HepG2 (cell line): ENCODE measurements around the gene BAHD1. TPM values are rescaled to one million over a fixed set of nuclear protein-coding genes. Genes with fewer than 3 reads are reported as not detected.

ENCODE experiments used
- polyA plus RNA-seq, 8 experiments: library from polyadenylated mRNA; depleted of rRNA in 3 of 8; stranded (reverse) in 7 of 8; unstranded in 1 of 8; fragments of >200 nt; fragmentation: Illumina TruSeq in 4 of 8; extraction: Trizol in 4 of 8; gene quantifications; 2 replicates each; pipeline versions ENCODE4 v1.2.1 to v1.2.3, GENCODE V29; 2011 to 2016; ENCODE audit warnings: low read depth in 4 of 8, missing spikeins in 1 of 8, mixed read lengths in 1 of 8; ENCODE audit not compliant: insufficient read depth in 1 of 8
- total RNA-seq, 5 experiments: library from RNA; depleted of rRNA; stranded (reverse); fragments of >200 nt; fragmentation: Illumina TruSeq; extraction: Trizol; gene quantifications; 2 replicates each; pipeline ENCODE4 v1.2.3, GENCODE V29; 2016; ENCODE audit warnings: low read depth in 1 of 5

Gene BAHD1
- total and polyA plus RNA-seq, 2 of the 13 experiments (the other 11 are each of a cell fraction or from before 2014, with no cell fraction given): 3.3 to 8.7 TPM

Other genes starting within 250 kb of the BAHD1 start
- 0.07 TPM in 1 of 2 replicates, not detected in the other for gene PAK6, start 201.9 kb upstream of the BAHD1 start, total RNA-seq (2016; rRNA removed; fragmentation: Illumina TruSeq; extraction: Trizol)
- 0.10 TPM in 1 of 2 replicates, not detected in the other for gene PAK6, start 201.9 kb upstream of the BAHD1 start, polyA plus RNA-seq (2011; rRNA removed)
- not detected in 2 replicates for gene ANKRD63, start 157.9 kb upstream of the BAHD1 start, total RNA-seq (2016; rRNA removed; fragmentation: Illumina TruSeq; extraction: Trizol)
- gene ANKRD63, start 157.9 kb upstream of the BAHD1 start, polyA plus RNA-seq (2011; rRNA removed): not detected in 2 replicates
- not detected in 2 replicates for gene PLCB2, start 133.0 kb upstream of the BAHD1 start, total RNA-seq (2016; rRNA removed; fragmentation: Illumina TruSeq; extraction: Trizol)
- gene PLCB2, start 133.0 kb upstream of the BAHD1 start, polyA plus RNA-seq (2011; rRNA removed): 0.11 TPM in 1 of 2 replicates, not detected in the other
- 6.5 and 8.1 TPM in 2 replicates for gene INAFM2, start 117.3 kb upstream of the BAHD1 start, total RNA-seq (2016; rRNA removed; fragmentation: Illumina TruSeq; extraction: Trizol)
- 5.4 and 5.5 TPM in 2 replicates for gene INAFM2, start 117.3 kb upstream of the BAHD1 start, polyA plus RNA-seq (2011; rRNA removed)
- 1.0 and 1.6 TPM in 2 replicates for gene CCDC9B, start 100.0 kb upstream of the BAHD1 start, total RNA-seq (2016; rRNA removed; fragmentation: Illumina TruSeq; extraction: Trizol)
- 0.98 and 1.3 TPM in 2 replicates for gene CCDC9B, start 100.0 kb upstream of the BAHD1 start, polyA plus RNA-seq (2011; rRNA removed)
- gene PHGR1, start 89.9 kb upstream of the BAHD1 start, total RNA-seq (2016; rRNA removed; fragmentation: Illumina TruSeq; extraction: Trizol): not detected in 2 replicates
- gene PHGR1, start 89.9 kb upstream of the BAHD1 start, polyA plus RNA-seq (2011; rRNA removed): not detected in 2 replicates
- gene DISP2, start 82.7 kb upstream of the BAHD1 start, total RNA-seq (2016; rRNA removed; fragmentation: Illumina TruSeq; extraction: Trizol): 0.09 and 0.15 TPM in 2 replicates
- 0.07 and 0.32 TPM in 2 replicates for gene DISP2, start 82.7 kb upstream of the BAHD1 start, polyA plus RNA-seq (2011; rRNA removed)
- gene KNSTRN, start 58.2 kb upstream of the BAHD1 start, total RNA-seq (2016; rRNA removed; fragmentation: Illumina TruSeq; extraction: Trizol): 62.3 and 82.1 TPM in 2 replicates
- gene KNSTRN, start 58.2 kb upstream of the BAHD1 start, polyA plus RNA-seq (2011; rRNA removed): 12.9 and 20.3 TPM in 2 replicates
- 48.0 and 61.3 TPM in 2 replicates for gene IVD, start 35.2 kb upstream of the BAHD1 start, total RNA-seq (2016; rRNA removed; fragmentation: Illumina TruSeq; extraction: Trizol)
- 53.9 and 56.6 TPM in 2 replicates for gene IVD, start 35.2 kb upstream of the BAHD1 start, polyA plus RNA-seq (2011; rRNA removed)
- 6.4 and 12.4 TPM in 2 replicates for gene CHST14, start 30.0 kb downstream of the BAHD1 start, total RNA-seq (2016; rRNA removed; fragmentation: Illumina TruSeq; extraction: Trizol)
- gene CHST14, start 30.0 kb downstream of the BAHD1 start, polyA plus RNA-seq (2011; rRNA removed): 8.6 and 8.9 TPM in 2 replicates
- gene CCDC32, start 124.1 kb downstream of the BAHD1 start, total RNA-seq (2016; rRNA removed; fragmentation: Illumina TruSeq; extraction: Trizol): 23.2 and 26.3 TPM in 2 replicates
- 6.6 and 10.8 TPM in 2 replicates for gene CCDC32, start 124.1 kb downstream of the BAHD1 start, polyA plus RNA-seq (2011; rRNA removed)
- gene RPUSD2, start 128.3 kb downstream of the BAHD1 start, total RNA-seq (2016; rRNA removed; fragmentation: Illumina TruSeq; extraction: Trizol): 14.5 and 18.8 TPM in 2 replicates
- 8.6 and 9.8 TPM in 2 replicates for gene RPUSD2, start 128.3 kb downstream of the BAHD1 start, polyA plus RNA-seq (2011; rRNA removed)
- gene KNL1, start 153.3 kb downstream of the BAHD1 start, total RNA-seq (2016; rRNA removed; fragmentation: Illumina TruSeq; extraction: Trizol): 21.4 and 34.5 TPM in 2 replicates
- gene KNL1, start 153.3 kb downstream of the BAHD1 start, polyA plus RNA-seq (2011; rRNA removed): 6.1 and 8.0 TPM in 2 replicates